GM12872 (cell line): Measurements from ENCODE around the gene HTRA2.

Experiments used
- TF ChIP-seq, protein P1 (sequence below): IDR thresholded peaks from 3 replicates; pipeline ENCODE4 v1.5.1; 2011; ENCODE audit warnings: low read depth, mild to moderate bottlenecking, low read length, moderate library complexity; ENCODE audit not compliant: insufficient read depth

HTRA2 gene

GRCh38 chr2:74498500-74499266, 31.1 kb upstream of the HTRA2 start:
- TF ChIP-seq, protein P1, sequence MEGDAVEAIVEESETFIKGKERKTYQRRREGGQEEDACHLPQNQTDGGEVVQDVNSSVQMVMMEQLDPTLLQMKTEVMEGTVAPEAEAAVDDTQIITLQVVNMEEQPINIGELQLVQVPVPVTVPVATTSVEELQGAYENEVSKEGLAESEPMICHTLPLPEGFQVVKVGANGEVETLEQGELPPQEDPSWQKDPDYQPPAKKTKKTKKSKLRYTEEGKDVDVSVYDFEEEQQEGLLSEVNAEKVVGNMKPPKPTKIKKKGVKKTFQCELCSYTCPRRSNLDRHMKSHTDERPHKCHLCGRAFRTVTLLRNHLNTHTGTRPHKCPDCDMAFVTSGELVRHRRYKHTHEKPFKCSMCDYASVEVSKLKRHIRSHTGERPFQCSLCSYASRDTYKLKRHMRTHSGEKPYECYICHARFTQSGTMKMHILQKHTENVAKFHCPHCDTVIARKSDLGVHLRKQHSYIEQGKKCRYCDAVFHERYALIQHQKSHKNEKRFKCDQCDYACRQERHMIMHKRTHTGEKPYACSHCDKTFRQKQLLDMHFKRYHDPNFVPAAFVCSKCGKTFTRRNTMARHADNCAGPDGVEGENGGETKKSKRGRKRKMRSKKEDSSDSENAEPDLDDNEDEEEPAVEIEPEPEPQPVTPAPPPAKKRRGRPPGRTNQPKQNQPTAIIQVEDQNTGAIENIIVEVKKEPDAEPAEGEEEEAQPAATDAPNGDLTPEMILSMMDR: no peak

DNA sequence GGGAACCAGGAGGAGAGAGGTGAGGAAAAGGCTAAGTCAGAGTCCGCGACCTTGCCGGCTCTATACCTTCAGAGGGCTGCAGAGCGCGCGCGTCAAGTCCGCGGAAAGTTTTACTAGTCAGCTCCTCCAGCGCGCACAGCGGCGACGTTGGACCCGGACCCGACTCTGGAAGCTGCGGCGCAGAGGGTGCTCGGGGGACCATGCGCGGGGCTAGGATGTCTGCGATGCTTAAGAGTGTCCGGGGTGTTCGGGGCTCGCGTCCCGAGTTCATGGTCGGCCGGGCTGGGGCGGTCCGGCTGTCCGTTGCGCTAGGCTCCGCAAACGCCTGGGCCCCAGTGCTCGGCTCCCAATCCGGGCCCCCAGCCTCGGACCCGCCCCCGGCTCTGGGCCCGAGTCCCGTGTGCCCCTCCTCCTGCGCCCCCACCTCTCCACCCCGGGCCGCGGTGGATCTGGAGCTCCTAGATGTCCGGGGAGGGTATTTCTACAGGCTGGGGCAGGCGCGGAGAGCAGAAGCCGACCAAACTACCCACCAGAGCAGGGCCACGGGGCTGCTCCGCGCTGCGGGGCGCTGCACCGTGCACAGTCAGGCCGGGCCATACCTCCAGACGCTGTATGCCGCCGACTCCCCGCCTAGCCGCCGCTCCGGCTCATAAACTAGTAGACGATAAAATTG, 30.3 kb upstream of the HTRA2 start, which contains the start of gene LBX2:
LBX2 (minus strand) TSS at position 337 of the 673 bp plus-strand sequence; CDS start at position 271, 66 bp downstream.
- TF ChIP-seq, protein P1: no peak

DNA sequence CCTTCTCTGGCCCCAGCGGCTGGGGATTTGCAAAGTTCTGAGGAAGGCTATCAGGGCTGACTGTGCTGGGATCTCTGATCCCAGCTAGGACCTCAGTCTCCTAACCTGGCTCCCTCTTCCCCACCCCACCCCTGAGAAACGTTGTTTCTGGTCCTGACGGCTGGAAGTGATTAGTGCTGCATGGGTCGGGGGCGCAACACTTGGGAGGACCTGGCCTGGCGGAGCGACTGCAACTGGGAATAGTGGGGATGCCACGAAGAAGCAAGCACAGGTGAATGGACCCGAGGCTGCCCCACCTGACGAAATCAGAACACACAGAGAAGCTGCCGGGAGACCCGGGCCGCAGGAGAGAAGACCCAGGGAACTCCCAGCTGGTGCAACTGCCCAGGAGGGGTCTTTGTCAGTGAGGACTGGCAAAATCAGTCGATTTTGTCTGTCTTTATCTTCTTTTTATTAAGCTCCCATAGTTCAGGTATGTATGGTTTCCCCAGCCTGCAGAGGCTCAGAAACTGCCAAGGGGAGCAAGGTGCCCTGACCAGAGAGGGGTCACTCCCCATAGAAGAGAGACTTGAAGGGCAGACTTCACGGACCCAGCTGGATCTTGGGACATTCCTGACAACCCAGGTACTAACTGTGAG, 29.7 kb upstream of the HTRA2 start:
- TF ChIP-seq, protein P1: no peak

DNA sequence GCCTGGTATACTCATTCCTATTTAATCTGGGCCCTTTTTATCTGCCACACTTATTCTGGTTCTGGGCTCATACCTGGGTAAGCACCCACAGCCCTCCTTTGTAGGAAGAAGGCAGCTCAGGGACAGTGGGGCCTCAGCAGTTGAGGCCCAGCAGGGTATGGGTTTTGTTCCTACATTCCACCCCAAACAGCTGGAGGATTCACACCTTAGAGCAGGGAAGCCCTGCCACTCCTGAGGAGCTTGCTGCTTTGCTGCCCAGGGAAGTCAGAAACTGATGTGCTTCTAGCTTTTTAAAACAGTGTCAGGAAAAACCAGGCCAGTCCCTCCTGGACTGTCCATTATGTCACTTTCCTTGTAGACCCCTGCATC, 29.2 kb upstream of the HTRA2 start:
- TF ChIP-seq, protein P1: no peak

DNA sequence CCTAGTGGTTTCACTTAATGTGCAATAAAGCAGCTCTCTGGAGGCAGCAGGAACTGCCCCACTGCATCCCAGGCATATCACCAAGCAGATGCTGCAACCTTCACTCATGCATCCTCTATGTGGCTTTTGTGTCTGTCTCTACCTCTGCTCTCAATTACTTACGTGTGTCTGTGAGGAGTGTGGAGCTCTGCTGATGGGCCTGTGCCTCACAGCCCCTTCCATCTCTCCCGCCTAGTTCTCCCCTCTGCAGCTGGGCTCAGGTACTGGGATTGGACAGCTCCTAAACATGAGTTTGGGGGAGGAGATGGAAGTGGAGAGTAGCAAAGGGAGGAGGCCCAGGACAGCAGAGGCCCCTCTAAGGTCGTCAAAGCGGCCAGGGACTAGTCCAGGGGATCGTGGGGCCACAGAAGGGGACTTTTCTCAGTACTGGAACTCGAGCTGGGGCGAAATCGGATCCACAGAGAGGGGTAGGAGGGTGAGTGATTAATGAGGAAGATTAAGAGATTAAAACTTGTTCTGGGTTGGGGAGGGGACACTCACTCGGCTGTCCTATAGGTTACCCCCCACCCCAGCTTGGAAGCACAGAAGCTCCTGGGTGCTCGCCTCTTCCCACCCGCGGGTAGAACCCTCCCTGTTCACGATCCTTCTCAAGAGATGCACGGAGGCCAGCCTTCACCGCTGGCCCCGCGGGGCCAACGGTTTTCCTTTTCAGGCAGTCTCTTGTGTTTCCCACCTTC, 28.2 kb upstream of the HTRA2 start:
- TF ChIP-seq, protein P1: no peak

DNA sequence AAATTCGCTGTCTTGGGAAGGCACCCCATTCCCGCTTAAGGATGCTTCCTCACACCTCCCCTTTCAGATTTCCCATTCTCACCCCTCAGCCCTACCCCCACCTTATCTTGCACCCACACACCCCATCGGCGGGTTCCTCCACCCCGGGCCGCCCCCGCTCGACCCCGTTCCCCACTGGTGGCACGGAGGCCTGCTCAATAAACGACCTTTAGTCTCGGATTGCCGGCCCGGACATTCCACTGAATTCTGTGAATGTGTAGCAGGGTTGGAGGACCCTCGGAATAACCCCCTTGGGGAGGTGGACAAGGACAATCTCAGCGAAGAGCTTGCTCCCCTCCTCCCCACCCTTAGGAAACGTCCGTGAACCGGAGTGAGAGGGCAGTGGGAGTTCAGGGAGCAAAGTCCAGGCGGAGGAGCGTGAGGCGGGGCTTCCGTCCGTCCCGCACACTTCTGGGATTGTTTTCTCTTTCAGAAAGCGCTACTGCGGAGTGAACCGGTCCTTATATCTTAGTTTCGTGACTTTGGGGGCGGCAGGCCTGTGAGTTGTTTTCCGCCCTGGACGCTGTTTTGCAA, 27.5 kb upstream of the HTRA2 start:
- TF ChIP-seq, protein P1: no peak
